Immature natural killer cell (primary cell): ENCODE measurements around the gene PAFAH2. TPM values are rescaled to one million over a fixed set of nuclear protein-coding genes. Genes with fewer than 3 reads are reported as not detected.
"Not testable (repeated sequence)": the region's sequence is repeated elsewhere in the genome, so short reads cannot be mapped to it uniquely, and the experiment has no call there.

ENCODE experiments used
- DNase-seq, 3 donors: peaks; one replicate each; pipeline ENCODE4 v3.0.0; 2022; ENCODE audit warnings: mixed read lengths in 1 of 3
- H3K27ac Mint-ChIP-seq, 6 donors: one replicate each; pipeline ENCODE4 v1.8.0; 2020; ENCODE audit warnings: mixed read lengths in 6 of 6, mild to moderate bottlenecking in 5 of 6, inconsistent platforms in 4 of 6, moderate library complexity in 3 of 6
- H3K27me3 Mint-ChIP-seq, 3 donors: one replicate each; pipeline ENCODE4 v1.8.0; 2020 to 2021; ENCODE audit warnings: low read depth in 3 of 3, mild to moderate bottlenecking in 3 of 3, mixed read lengths in 3 of 3, moderate library complexity in 3 of 3, inconsistent platforms in 1 of 3
- H3K36me3 Mint-ChIP-seq, 3 donors: one replicate each; pipeline ENCODE4 v1.8.0; 2020; ENCODE audit warnings: mixed read lengths in 3 of 3, inconsistent platforms in 2 of 3, mild to moderate bottlenecking in 2 of 3
- H3K4me1 Mint-ChIP-seq, 2 donors: one replicate each; pipeline ENCODE4 v1.8.0; 2020; ENCODE audit warnings: inconsistent platforms in 2 of 2, mild to moderate bottlenecking in 2 of 2, mixed read lengths in 2 of 2, moderate library complexity in 1 of 2
- H3K4me3 Mint-ChIP-seq, 5 donors: one replicate each; pipeline ENCODE4 v1.8.0; 2020; ENCODE audit warnings: mild to moderate bottlenecking in 5 of 5, mixed read lengths in 5 of 5, inconsistent platforms in 3 of 5, moderate library complexity in 3 of 5
- H3K9me3 Mint-ChIP-seq, 6 donors: one replicate each; pipeline ENCODE4 v1.8.0; 2020; ENCODE audit warnings: mild to moderate bottlenecking in 6 of 6, mixed read lengths in 6 of 6, inconsistent platforms in 4 of 6, moderate library complexity in 3 of 6
- polyA plus RNA-seq, 3 donors: library from polyadenylated mRNA; unstranded; fragments of 300-500 nt; fragmentation: Illumina TruSeq; gene quantifications; one replicate each; pipeline ENCODE4 v1.2.3, GENCODE V29; 2021

PAFAH2 gene
- polyA plus RNA-seq, 3 donors from 2014 or later = 35.6 to 65.0 (median 37.9) TPM

GRCh38 chr1:25943511-25943910, 54.4 kb downstream of the PAFAH2 start:
- peaks cover 4 to 22% (median 8%) of the 10 kb centered on the region in 3 donors for H3K36me3 Mint-ChIP-seq
- not testable (repeated sequence) for H3K27ac Mint-ChIP-seq, H3K4me3 Mint-ChIP-seq, H3K27me3 Mint-ChIP-seq, DNase-seq, H3K4me1 Mint-ChIP-seq
- H3K9me3 Mint-ChIP-seq = peaks cover 13 to 22% (median 17%) of the 10 kb centered on the region in 6 donors

- no peaks in the 10 kb centered on the region for H3K36me3 Mint-ChIP-seq
- no peak for DNase-seq
- H3K27me3 Mint-ChIP-seq = peaks cover 0 to 1% (median 0%) of the 10 kb centered on the region in 3 donors
- no peak overlapping the region for H3K27ac Mint-ChIP-seq
- H3K4me3 Mint-ChIP-seq = no peak overlapping the region
- no peaks in the 10 kb centered on the region for H3K9me3 Mint-ChIP-seq
- peaks cover 0 to 2% of the 10 kb centered on the region in 2 donors for H3K4me1 Mint-ChIP-seq
Measured at GRCh38 chr1:25936947-25937346, 60.9 kb downstream of the PAFAH2 start.

- no peak overlapping the region for H3K27ac Mint-ChIP-seq
- H3K9me3 Mint-ChIP-seq = no peaks in the 10 kb centered on the region
- DNase-seq = no peak
- no peak overlapping the region for H3K4me3 Mint-ChIP-seq
- peaks cover 0 to 4% (median 2%) of the 10 kb centered on the region in 3 donors for H3K27me3 Mint-ChIP-seq
- peaks cover 0 to 2% of the 10 kb centered on the region in 2 donors for H3K4me1 Mint-ChIP-seq
- H3K36me3 Mint-ChIP-seq = no peaks in the 10 kb centered on the region
Measured at GRCh38 chr1:25933479-25934365, 64.1 kb downstream of the PAFAH2 start.

- not testable (repeated sequence) for DNase-seq, H3K27ac Mint-ChIP-seq, H3K4me1 Mint-ChIP-seq, H3K4me3 Mint-ChIP-seq, H3K27me3 Mint-ChIP-seq, H3K9me3 Mint-ChIP-seq, H3K36me3 Mint-ChIP-seq
Measured at GRCh38 chr1:25932811-25933400, 65.0 kb downstream of the PAFAH2 start.

GRCh38 chr1:25932321-25932720, 65.5 kb downstream of the PAFAH2 start:
- peaks cover 0 to 4% (median 2%) of the 10 kb centered on the region in 3 donors for H3K27me3 Mint-ChIP-seq
- H3K4me1 Mint-ChIP-seq = peaks cover 0 to 2% of the 10 kb centered on the region in 2 donors
- no peak overlapping the region for H3K4me3 Mint-ChIP-seq
- DNase-seq = no peak
- H3K36me3 Mint-ChIP-seq = no peaks in the 10 kb centered on the region
- H3K27ac Mint-ChIP-seq = no peak overlapping the region
- H3K9me3 Mint-ChIP-seq = no peaks in the 10 kb centered on the region

GRCh38 chr1:25929016-25929415, 68.8 kb downstream of the PAFAH2 start:
- Mint-ChIP-seq H3K9me3 (no peaks in the 10 kb centered on the region), H3K36me3 (no peaks in the 10 kb centered on the region), H3K27me3 (peaks cover 0 to 4% (median 2%) of the 10 kb centered on the region in 3 donors), H3K27ac (no peak overlapping the region), H3K4me1 (peaks cover 0 to 2% of the 10 kb centered on the region in 2 donors), H3K4me3 (no peak overlapping the region)
- no peak for DNase-seq

GRCh38 chr1:25927521-25928265, 70.2 kb downstream of the PAFAH2 start:
- no peak overlapping the region for H3K27ac Mint-ChIP-seq
- peaks cover 0 to 4% (median 2%) of the 10 kb centered on the region in 3 donors for H3K27me3 Mint-ChIP-seq
- no peak overlapping the region for H3K4me3 Mint-ChIP-seq
- no peak for DNase-seq
- no peaks in the 10 kb centered on the region for H3K36me3 Mint-ChIP-seq
- H3K9me3 Mint-ChIP-seq = no peaks in the 10 kb centered on the region
- H3K4me1 Mint-ChIP-seq = peaks cover 8 to 10% of the 10 kb centered on the region in 2 donors

- no peaks in the 10 kb centered on the region for H3K36me3 Mint-ChIP-seq
- H3K4me3 Mint-ChIP-seq = no peak overlapping the region
- no peaks in the 10 kb centered on the region for H3K9me3 Mint-ChIP-seq
- peaks cover 14 to 18% of the 10 kb centered on the region in 2 donors for H3K4me1 Mint-ChIP-seq
- DNase-seq = no peak
- peaks cover 4 to 6% (median 5%) of the 10 kb centered on the region in 3 donors for H3K27me3 Mint-ChIP-seq
- peak overlapping the region in 1 of 6 donors; percentile 2 for H3K27ac Mint-ChIP-seq
Measured at GRCh38 chr1:25926731-25927496, 70.9 kb downstream of the PAFAH2 start.

- H3K4me1 Mint-ChIP-seq = peaks cover 23 to 30% of the 10 kb centered on the region in 2 donors
- DNase-seq = no peak
- no peaks in the 10 kb centered on the region for H3K36me3 Mint-ChIP-seq
- H3K9me3 Mint-ChIP-seq = no peaks in the 10 kb centered on the region
- H3K27ac Mint-ChIP-seq = no peak overlapping the region
- no peak overlapping the region for H3K4me3 Mint-ChIP-seq
- H3K27me3 Mint-ChIP-seq = peaks cover 2 to 4% (median 3%) of the 10 kb centered on the region in 3 donors
Measured at GRCh38 chr1:25924454-25924853, 73.4 kb downstream of the PAFAH2 start.

- peak overlapping the region; percentile 68 to 88 (median 77) for H3K4me3 Mint-ChIP-seq
- no peaks in the 10 kb centered on the region for H3K9me3 Mint-ChIP-seq
- DNase-seq = peak in 2 of 3 donors; percentile 3 to 4
- peaks cover 30 to 37% of the 10 kb centered on the region in 2 donors for H3K4me1 Mint-ChIP-seq
- peak overlapping the region in 2 of 6 donors; percentile 23 to 69 for H3K27ac Mint-ChIP-seq
- H3K36me3 Mint-ChIP-seq = no peaks in the 10 kb centered on the region
- H3K27me3 Mint-ChIP-seq = peaks cover 2 to 4% (median 3%) of the 10 kb centered on the region in 3 donors
Measured at GRCh38 chr1:25922971-25923552, 74.8 kb downstream of the PAFAH2 start.

- Mint-ChIP-seq H3K27me3 (peaks cover 3 to 4% (median 4%) of the 10 kb centered on the region in 3 donors), H3K9me3 (no peaks in the 10 kb centered on the region), H3K36me3 (no peaks in the 10 kb centered on the region), H3K4me1 (peaks cover 36 to 43% of the 10 kb centered on the region in 2 donors), H3K4me3 (peak overlapping the region; percentile 76 to 88 (median 87)), H3K27ac (peak overlapping the region in 5 of 6 donors; percentile 27 to 81 (median 66))
- peak; percentile 61 to 65 (median 62) for DNase-seq
Measured at GRCh38 chr1:25922056-25922970, 75.5 kb downstream of the PAFAH2 start.

GRCh38 chr1:25918615-25919014, 79.2 kb downstream of the PAFAH2 start:
- Mint-ChIP-seq H3K27ac (peak overlapping the region in 1 of 6 donors; percentile 8), H3K27me3 (peaks cover 3 to 4% (median 4%) of the 10 kb centered on the region in 3 donors), H3K4me3 (peak overlapping the region in 1 of 5 donors; percentile 42), H3K9me3 (no peaks in the 10 kb centered on the region), H3K4me1 (peaks cover 38 to 45% of the 10 kb centered on the region in 2 donors), H3K36me3 (no peaks in the 10 kb centered on the region)
- no peak for DNase-seq
